GM21423 (cell line): Measurements from ENCODE around the gene TRPV4.

Experiments
- ATAC-seq: cut with Tn5 transposase; IDR thresholded peaks from one replicate; pipeline ENCODE4 v1.9.1; 2021; ENCODE audit warnings: mild to moderate bottlenecking, moderate library complexity; ENCODE audit not compliant: unreplicated experiment

TRPV4 gene

GRCh38 chr12:109810954-109811623 is 22.1 kb downstream of the TRPV4 start:
- ATAC-seq = no peak

- no peak for ATAC-seq
Measured at GRCh38 chr12:109808876-109809646, 24.1 kb downstream of the TRPV4 start.

- ATAC-seq = no peak
Measured at GRCh38 chr12:109807954-109808643, 25.1 kb downstream of the TRPV4 start.

- ATAC-seq = no peak
Measured at GRCh38 chr12:109804820-109805761, 28.1 kb downstream of the TRPV4 start.

GRCh38 chr12:109803678-109804077 is 29.5 kb downstream of the TRPV4 start:
- no peak for ATAC-seq

GRCh38 chr12:109802828-109803227 is 30.4 kb downstream of the TRPV4 start:
- no peak for ATAC-seq

GRCh38 chr12:109800536-109800935 is 32.7 kb downstream of the TRPV4 start:
- no peak for ATAC-seq

- ATAC-seq = no peak
Measured at GRCh38 chr12:109798691-109799090, 34.5 kb downstream of the TRPV4 start.

- no peak for ATAC-seq
Measured at GRCh38 chr12:109797905-109798669, 35.1 kb downstream of the TRPV4 start.

GRCh38 chr12:109796057-109796456 is 37.1 kb downstream of the TRPV4 start:
- ATAC-seq = no peak

- ATAC-seq = no peak
Measured at GRCh38 chr12:109795023-109795422, 38.2 kb downstream of the TRPV4 start.

GRCh38 chr12:109793826-109794501 is 39.2 kb downstream of the TRPV4 start:
- no peak for ATAC-seq

- ATAC-seq = no peak
Measured at GRCh38 chr12:109793411-109793810, 39.8 kb downstream of the TRPV4 start.

GRCh38 chr12:109792992-109793391 is 40.2 kb downstream of the TRPV4 start:
- no peak for ATAC-seq

- no peak for ATAC-seq
Measured at GRCh38 chr12:109789526-109790048, 43.6 kb downstream of the TRPV4 start.

GRCh38 chr12:109786799-109787198 is 46.4 kb downstream of the TRPV4 start:
- no peak for ATAC-seq

- ATAC-seq = no peak
Measured at GRCh38 chr12:109785854-109786253, 47.3 kb downstream of the TRPV4 start.

- no peak for ATAC-seq
Measured at GRCh38 chr12:109783965-109784244, 49.3 kb downstream of the TRPV4 start.
